Activated T-cell treated with anti-CD3 and anti-CD28 coated beads, Interleukin-2, amount 50 U/mL, for 72 hours (primary cell): ENCODE measurements around the gene GBA2. TPM values are rescaled to one million over a fixed set of nuclear protein-coding genes. Genes with fewer than 3 reads are reported as not detected.
A peak's percentile ranks its signal among the peaks of the same experiment; 100 is the strongest.

ENCODE experiments used
- ATAC-seq, 2 donors: fragments of 150-1000 bp; cut with Tn5 transposase; replicated peaks in 1 of 2; 2 replicates each; pipeline ENCODE4 v1.10.0; 2021; ENCODE audit warnings: moderate library complexity in 2 of 2, mild to moderate bottlenecking in 1 of 2
- DNase-seq, 2 donors: peaks; one replicate each; pipeline ENCODE4 v3.0.0; 2021 to 2022; ENCODE audit warnings: mixed read lengths in 1 of 2
- H3K27ac Mint-ChIP-seq: one replicate; pipeline ENCODE4 v1.8.0; 2022; ENCODE audit warnings: mild to moderate bottlenecking, moderate library complexity, mixed read lengths
- H3K27me3 Mint-ChIP-seq: one replicate; pipeline ENCODE4 v1.8.0; 2022; ENCODE audit warnings: low read depth, mixed read lengths
- H3K36me3 Mint-ChIP-seq, 2 donors: one replicate each; pipeline ENCODE4 v1.8.0; 2022; ENCODE audit warnings: mixed read lengths in 2 of 2, mild to moderate bottlenecking in 1 of 2; ENCODE audit not compliant: insufficient read depth in 2 of 2
- H3K4me1 Mint-ChIP-seq: one replicate; pipeline ENCODE4 v1.8.0; 2022; ENCODE audit warnings: low read depth, mixed read lengths
- H3K4me3 Mint-ChIP-seq, 2 donors: one replicate each; pipeline ENCODE4 v1.8.0; 2022; ENCODE audit warnings: mild to moderate bottlenecking in 2 of 2, mixed read lengths in 2 of 2, moderate library complexity in 2 of 2
- H3K9me3 Mint-ChIP-seq, 2 donors: one replicate each; pipeline ENCODE4 v1.8.0; 2022; ENCODE audit warnings: mixed read lengths in 2 of 2
- total RNA-seq, 2 donors: library from RNA; stranded (reverse); gene quantifications; one replicate each; pipeline ENCODE4 v1.2.3, GENCODE V29; 2022

GBA2 gene
- total RNA-seq, 2 donors from 2014 or later: 37.7 to 38.4 TPM

DNA sequence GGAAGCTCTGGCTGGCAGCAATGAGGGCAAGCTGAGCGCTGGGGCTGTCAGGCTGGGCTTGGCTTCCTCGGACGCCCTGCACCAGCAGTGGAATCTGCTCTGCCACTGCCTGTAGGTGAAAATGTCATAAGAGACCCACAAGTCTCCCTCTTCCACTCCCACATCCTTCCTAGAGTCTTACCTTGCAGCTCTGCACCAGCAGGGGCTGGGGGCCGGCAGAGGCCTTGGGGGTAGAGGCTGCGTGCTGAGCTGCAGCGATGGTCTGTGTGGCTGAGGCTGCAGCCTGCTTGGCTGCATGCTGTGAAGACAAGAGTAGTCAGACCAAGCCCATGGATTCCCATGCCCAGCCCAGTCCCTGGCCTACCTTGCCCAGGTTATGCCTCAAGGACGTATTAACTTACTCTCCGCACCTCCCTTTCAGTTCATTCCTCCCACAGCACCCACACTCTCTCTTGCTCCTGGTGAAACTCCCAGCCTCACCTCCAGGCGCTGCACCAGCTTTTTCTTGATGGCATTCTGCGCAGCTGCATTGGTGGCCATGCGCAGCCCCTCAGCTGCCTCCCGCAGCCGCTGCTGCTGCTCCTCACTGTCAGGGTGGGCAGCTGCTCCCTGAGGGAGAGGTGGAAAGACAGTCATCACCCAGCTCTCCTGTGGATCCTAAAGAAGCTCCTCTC, 34.3 kb downstream of the GBA2 start:
- Mint-ChIP-seq H3K9me3 (no peaks in the 10 kb centered on the region), H3K4me1 (peaks cover 9% of the 10 kb centered on the region), H3K27me3 (no peaks in the 10 kb centered on the region), H3K27ac (no peak overlapping the region), H3K36me3 (peaks cover 21 to 25% of the 10 kb centered on the region in 2 donors), H3K4me3 (no peak overlapping the region)
- no peak for ATAC-seq
- DNase-seq: no peak

DNA sequence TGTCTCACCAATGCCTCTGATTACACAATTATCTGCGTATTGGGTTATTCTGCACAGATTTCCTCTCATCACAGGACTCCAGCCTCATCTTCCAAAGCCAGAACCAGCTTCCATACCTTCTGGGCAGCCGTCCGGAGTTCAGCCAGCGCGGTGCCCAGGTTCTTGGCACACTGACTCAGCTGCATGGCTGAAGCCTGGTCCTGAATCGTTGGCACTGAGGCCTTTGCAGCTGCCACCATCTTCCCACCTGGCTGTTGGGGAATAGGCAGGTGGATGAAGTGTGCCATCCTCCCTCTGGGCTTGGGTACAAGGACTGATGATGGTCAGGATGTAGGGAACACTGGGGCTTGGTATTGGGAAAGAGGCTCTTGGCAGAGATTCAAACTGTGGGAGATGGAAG, 34.9 kb downstream of the GBA2 start:
- no peaks in the 10 kb centered on the region for H3K9me3 Mint-ChIP-seq
- peaks cover 9% of the 10 kb centered on the region for H3K4me1 Mint-ChIP-seq
- DNase-seq: no peak
- H3K27ac Mint-ChIP-seq: no peak overlapping the region
- H3K36me3 Mint-ChIP-seq: peaks cover 15 to 23% of the 10 kb centered on the region in 2 donors
- no peak for ATAC-seq
- H3K27me3 Mint-ChIP-seq: no peaks in the 10 kb centered on the region
- H3K4me3 Mint-ChIP-seq: no peak overlapping the region

DNA sequence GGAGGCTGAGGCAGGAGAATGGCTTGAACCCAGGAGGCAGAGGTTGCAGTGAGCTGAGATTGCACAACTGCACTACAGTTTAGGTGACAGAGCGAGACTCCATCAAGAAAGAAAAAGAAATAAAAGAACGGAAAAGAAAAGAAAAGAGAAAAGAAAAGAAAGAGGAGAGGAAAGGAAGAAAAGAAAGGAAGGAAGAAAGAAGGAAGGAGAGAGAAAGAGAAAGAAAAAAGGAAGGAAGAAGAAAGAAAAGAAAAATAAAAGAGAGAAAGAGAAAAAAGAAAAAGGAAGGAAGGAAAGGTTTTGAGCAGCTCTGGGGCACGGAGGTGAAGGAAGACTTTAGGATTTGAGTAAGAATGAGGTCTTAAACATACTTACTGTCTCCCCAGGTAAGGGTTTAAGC, 35.5 kb downstream of the GBA2 start:
- Mint-ChIP-seq H3K4me1 (peaks cover 9% of the 10 kb centered on the region), H3K9me3 (no peaks in the 10 kb centered on the region), H3K27me3 (no peaks in the 10 kb centered on the region), H3K4me3 (no peak overlapping the region), H3K36me3 (peaks cover 17 to 25% of the 10 kb centered on the region in 2 donors), H3K27ac (peak overlapping the region; percentile 74)
- DNase-seq (no peak), ATAC-seq (no peak)

DNA sequence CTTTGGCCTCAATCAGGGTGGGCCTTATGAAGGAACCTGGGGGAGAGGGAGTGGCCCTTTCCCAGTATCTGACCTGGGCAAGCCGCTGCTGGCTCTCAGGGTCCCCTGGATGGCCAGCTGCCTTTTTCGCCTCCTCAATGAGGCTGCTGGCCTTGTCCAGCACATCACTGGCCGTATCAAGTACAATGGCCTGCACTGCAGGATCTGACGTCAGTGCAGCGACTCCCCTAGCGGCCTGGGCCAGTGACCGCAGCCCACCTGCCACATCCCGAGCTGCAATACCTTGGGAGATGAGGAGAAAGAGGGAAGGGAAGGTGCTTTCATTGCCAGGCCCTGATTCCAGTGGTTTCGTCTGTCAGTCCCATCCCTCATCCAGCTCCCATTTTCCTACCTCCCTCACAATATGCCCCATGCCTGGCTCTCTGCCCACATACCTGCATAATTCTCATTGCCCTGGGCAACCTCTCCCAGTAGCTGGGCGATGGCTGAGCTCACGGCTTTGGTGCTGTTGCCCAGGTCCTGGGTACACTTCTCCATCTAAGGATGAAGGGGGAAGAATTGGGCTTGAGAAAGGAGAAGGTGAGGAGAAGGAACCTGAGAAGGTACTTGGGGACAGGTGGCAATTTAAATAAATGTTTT, 36.1 kb downstream of the GBA2 start:
- H3K4me1 Mint-ChIP-seq: peaks cover 9% of the 10 kb centered on the region
- no peak overlapping the region for H3K27ac Mint-ChIP-seq
- no peak for ATAC-seq
- no peaks in the 10 kb centered on the region for H3K27me3 Mint-ChIP-seq
- no peak for DNase-seq
- H3K4me3 Mint-ChIP-seq: no peak overlapping the region
- peaks cover 17 to 26% of the 10 kb centered on the region in 2 donors for H3K36me3 Mint-ChIP-seq
- no peaks in the 10 kb centered on the region for H3K9me3 Mint-ChIP-seq

DNA sequence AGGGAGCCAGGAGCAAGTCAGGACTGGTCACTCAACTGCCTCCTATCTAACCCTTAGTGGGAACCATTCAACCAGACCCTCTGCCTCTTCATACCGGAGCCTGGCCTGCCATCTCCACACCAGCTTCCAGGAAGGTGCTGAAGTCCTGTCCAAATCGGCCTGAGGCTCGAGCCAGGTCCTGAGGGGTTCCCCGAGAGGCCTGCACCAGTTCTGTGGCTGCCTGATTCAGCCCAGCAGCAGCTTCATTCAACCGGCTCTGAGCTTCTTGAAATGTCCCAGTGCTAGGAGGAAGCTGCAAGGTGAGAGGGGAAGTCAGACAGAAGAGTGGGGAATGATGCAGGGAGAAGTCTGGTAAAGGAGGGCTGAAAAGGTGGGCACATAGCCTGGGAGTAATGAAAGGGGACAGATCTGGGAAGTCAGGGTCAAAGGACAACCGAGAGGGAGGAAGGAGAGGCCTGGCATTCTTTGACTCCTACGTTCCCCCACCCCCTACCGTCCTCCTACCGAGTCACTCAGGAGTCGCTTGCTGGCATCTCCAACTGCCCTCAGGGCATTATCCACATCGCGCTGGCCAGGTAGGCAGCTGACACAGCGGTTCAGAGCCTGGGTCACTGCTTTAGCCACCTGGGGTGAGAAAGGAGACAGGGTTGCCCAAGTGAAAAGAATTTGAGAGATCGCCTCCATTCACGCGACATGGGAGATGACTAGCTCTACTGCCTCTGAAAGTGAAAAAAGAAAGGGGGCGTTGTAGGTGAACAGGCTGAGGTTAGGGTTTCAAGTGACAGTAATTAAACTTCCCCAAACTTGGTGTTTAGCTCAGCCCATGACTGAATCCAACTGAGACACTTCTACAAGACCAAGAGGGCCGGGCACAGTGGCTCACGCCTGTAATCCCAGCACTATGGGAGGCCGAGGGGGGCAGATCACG, 37.3 kb downstream of the GBA2 start:
- Mint-ChIP-seq H3K9me3 (no peaks in the 10 kb centered on the region), H3K36me3 (peaks cover 21 to 35% of the 10 kb centered on the region in 2 donors), H3K4me3 (no peak overlapping the region), H3K27me3 (no peaks in the 10 kb centered on the region), H3K27ac (no peak overlapping the region), H3K4me1 (peaks cover 9% of the 10 kb centered on the region)
- peak; percentile 22 to 62 for ATAC-seq
- DNase-seq: no peak

DNA sequence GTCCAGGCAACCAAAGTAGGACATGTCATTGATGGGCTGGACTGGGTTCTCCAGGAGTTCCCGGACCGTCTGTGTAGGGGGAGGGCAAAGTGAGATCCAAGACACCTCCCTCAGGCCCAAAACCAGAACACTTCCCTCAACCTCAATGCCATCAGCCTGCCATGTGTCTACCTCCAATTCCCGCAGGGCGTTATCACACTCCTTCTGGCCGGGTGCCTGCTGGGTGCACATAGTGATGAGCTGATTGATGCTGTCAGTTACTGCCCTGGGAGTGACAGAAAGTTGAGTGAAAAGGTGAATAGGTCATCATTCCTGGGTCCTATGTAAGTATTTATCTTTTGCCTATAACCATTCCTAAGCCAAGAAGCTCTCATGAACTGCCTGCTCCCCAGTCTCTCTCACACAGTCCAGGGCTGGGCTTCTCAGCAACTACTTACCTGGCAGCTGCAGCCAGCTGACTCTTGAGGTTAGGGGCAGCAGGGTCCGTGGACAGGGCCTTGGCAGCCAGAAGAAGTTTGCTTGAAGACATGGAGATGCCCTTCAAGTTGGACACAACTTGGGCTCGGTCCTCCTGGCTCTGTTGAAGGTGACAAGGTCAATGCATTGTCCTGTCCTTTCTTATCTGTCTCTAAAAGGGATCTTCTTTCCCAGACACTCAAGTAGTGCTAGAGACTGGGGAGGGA, 38.1 kb downstream of the GBA2 start:
- Mint-ChIP-seq H3K9me3 (no peaks in the 10 kb centered on the region), H3K27me3 (no peaks in the 10 kb centered on the region), H3K4me1 (peaks cover 9% of the 10 kb centered on the region), H3K27ac (no peak overlapping the region), H3K36me3 (peaks cover 21 to 32% of the 10 kb centered on the region in 2 donors), H3K4me3 (no peak overlapping the region)
- ATAC-seq (no peak), DNase-seq (no peak)

DNA sequence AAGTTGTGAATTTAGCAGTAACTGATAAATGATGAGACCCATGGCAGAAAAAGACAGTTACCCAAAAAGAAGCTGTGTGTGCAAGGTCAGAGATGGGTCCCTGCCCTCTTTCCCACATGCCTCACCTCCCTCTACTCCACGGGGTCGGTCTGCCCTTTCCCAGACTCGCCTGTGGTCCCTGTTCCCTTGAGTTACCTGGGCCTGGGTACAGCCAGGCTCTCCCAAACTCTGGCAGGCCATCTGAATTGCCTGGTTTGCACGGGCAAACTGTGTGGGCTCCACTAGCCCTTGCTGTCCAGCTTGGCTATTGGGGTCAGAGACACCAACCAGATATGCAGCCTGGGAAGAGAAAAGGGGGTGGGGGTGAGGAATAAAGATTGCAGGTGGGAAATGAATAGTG, 40.9 kb downstream of the GBA2 start:
- Mint-ChIP-seq H3K27ac (peak overlapping the region; percentile 54), H3K4me1 (peaks cover 9% of the 10 kb centered on the region), H3K4me3 (no peak overlapping the region), H3K9me3 (no peaks in the 10 kb centered on the region), H3K36me3 (peaks cover 22 to 30% of the 10 kb centered on the region in 2 donors), H3K27me3 (no peaks in the 10 kb centered on the region)
- DNase-seq: no peak
- ATAC-seq: no peak

DNA sequence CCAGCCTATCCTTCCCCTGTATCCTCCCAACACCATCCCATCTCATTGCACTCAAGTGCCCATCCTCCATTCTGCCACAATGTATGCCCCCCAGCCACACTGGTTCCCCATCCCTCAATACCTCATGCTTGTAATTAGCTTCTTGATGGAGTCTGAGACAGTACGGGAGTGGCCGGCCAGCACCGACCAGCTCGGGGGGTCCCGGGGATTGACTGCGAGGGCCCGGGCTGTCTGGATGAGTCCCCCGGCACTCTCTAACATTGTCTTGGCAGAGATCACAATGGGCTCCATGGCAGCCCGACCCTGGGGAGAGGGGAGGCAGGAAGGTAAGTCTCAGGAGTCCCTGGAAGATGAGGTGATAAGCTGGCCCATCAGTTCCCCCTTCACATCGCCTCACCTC, 42.1 kb downstream of the GBA2 start:
- Mint-ChIP-seq H3K36me3 (peaks cover 22 to 36% of the 10 kb centered on the region in 2 donors), H3K27me3 (no peaks in the 10 kb centered on the region), H3K4me1 (peaks cover 5% of the 10 kb centered on the region), H3K9me3 (no peaks in the 10 kb centered on the region), H3K4me3 (no peak overlapping the region), H3K27ac (no peak overlapping the region)
- ATAC-seq: no peak
- no peak for DNase-seq

DNA sequence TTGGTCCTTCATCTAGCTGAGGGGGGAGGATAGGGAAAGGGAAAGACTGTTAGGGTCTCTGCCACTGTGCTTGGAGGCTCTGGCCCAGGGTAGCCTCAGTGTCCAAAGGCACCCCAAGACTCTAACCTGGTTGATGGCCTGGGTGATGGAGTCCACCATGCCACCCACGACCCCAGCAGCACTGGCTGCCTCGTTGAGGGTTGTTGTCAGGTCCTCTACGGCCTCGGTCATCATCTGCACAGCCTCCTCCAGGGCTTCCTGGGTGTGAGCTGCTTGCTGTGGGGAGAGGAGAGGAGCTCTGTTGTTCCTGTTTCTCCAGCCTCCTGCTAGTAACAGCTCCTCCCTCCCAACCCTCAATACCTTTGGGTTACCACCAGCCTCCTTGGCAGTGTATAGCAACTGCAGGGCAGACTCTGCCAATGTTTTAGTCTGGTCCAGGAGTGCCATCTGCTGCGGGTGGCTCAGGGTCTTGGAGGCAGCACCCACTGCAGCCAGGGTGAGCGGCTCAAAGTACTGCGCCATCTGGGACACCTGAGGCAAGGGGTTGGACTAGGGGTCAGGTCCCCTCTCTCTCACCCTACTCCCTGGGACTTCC, 43.1 kb downstream of the GBA2 start:
- Mint-ChIP-seq H3K27me3 (no peaks in the 10 kb centered on the region), H3K27ac (no peak overlapping the region), H3K4me3 (no peak overlapping the region), H3K9me3 (no peaks in the 10 kb centered on the region), H3K36me3 (peaks cover 20 to 30% of the 10 kb centered on the region in 2 donors), H3K4me1 (no peaks in the 10 kb centered on the region)
- ATAC-seq (no peak), DNase-seq (no peak)

DNA sequence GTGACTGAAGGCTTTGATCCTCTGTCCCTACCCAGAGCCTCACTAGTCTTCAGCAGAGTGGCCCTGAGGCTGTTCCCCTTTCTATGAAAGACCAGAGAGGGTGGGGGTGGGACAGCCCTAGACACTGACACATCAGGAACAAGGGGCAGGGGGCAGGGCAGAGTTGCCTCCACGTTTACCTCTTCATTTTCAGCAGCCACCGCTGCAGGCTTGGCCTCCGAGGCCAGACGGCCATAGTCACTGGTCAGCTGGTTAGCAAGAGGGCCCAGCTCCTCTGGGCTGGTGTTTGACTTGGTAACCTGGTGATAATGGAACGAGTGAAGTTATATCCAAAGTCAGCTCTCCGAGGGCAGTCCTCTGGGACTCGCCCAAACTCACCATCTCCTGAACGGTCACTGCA, 43.7 kb downstream of the GBA2 start:
- Mint-ChIP-seq H3K9me3 (no peaks in the 10 kb centered on the region), H3K4me1 (no peaks in the 10 kb centered on the region), H3K27me3 (no peaks in the 10 kb centered on the region), H3K4me3 (no peak overlapping the region), H3K27ac (no peak overlapping the region), H3K36me3 (peaks cover 18 to 28% of the 10 kb centered on the region in 2 donors)
- no peak for ATAC-seq
- no peak for DNase-seq

DNA sequence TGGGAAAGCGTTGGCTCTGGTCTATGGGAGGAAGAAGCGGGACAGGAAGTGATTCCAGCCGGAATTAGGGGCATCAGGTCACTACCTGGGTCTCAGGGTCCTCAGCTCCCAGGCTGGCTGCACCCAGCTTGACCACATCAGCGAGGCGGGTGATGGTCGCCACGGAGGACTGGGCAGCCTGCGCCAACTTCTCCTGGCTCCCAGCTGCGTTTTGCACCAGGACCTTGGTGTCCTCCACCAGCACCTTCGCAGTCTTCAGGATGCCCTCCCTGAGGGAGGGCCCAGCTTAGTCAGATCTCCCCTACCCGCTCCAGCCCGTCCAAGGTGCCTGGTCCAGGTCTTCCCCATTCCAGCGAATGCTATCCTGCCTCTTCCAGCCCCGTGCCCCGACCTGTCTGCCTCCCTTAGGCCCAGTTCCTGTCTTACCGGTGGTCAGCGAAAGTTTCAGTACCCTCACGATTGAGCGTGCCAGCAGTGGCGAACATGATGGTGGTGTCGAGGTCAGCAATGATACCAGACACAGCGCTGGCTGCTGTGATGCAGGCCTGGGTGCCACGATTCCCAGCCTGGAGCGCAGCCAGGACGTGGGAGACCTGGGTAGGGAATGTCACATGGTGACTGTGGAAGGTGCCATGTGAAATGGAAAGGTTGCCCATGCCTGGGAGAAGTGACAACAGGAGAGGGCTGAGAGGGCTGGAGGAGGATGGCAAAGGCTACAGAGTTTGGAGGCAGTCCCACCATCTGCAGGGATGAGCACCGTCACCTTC, 44.9 kb downstream of the GBA2 start:
- no peak overlapping the region for H3K27ac Mint-ChIP-seq
- H3K36me3 Mint-ChIP-seq: peaks cover 18 to 28% of the 10 kb centered on the region in 2 donors
- H3K4me3 Mint-ChIP-seq: no peak overlapping the region
- no peaks in the 10 kb centered on the region for H3K9me3 Mint-ChIP-seq
- no peaks in the 10 kb centered on the region for H3K27me3 Mint-ChIP-seq
- ATAC-seq (no peak), DNase-seq (no peak)
- no peaks in the 10 kb centered on the region for H3K4me1 Mint-ChIP-seq

DNA sequence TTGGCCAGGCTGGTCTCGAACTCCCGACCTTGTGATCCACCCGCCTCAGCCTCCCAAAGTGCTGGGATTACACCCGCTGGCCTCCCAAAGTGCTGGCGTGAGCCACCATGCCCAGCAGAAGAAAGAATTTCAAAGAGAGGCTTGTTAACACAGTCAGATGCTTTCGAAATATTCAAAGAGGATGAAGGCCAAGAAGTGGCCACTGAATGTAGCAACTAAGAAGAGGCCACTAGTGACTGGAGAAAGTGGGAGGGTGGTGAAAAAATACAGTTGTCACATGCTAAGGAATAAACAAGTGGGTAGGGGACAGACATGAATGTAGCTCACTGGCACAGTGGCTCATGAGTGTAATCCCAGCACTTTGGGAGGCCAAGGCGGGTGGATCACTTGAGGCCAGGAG, 46.3 kb downstream of the GBA2 start:
- DNase-seq (no peak), ATAC-seq (no peak)
- Mint-ChIP-seq H3K27ac (no peak overlapping the region), H3K4me3 (no peak overlapping the region), H3K27me3 (no peaks in the 10 kb centered on the region), H3K9me3 (no peaks in the 10 kb centered on the region), H3K4me1 (no peaks in the 10 kb centered on the region), H3K36me3 (peaks cover 16 to 26% of the 10 kb centered on the region in 2 donors)
